ENCODE results near the gene TADA2B.
"Not testable (repeated sequence)": the region's sequence is repeated elsewhere in the genome, so short reads cannot be mapped to it uniquely, and the experiment has no call there.

Gene TADA2B

GRCh38 chr4:7068279-7068842 is 25.2 kb downstream of the TADA2B start:
- Histone ChIP-seq H3K4me1 (ENCODE audit: control insufficient read depth, insufficient read depth, low read length) (peaks cover 22% of the 10 kb centered on the region), H3K27me3 (ENCODE audit: control insufficient read depth, insufficient read depth, low read length) (no peaks in the 10 kb centered on the region), H3K36me3 (ENCODE audit: control insufficient read depth, insufficient read depth, low read length) (peaks cover 3% of the 10 kb centered on the region), H3K4me3 (ENCODE audit: low read length) (peak overlapping the region; percentile 47), H3K9me3 (ENCODE audit: control insufficient read depth, low read length) (no peaks in the 10 kb centered on the region), H3K9ac (ENCODE audit: low read length) (peak overlapping the region; percentile 73)

DNA sequence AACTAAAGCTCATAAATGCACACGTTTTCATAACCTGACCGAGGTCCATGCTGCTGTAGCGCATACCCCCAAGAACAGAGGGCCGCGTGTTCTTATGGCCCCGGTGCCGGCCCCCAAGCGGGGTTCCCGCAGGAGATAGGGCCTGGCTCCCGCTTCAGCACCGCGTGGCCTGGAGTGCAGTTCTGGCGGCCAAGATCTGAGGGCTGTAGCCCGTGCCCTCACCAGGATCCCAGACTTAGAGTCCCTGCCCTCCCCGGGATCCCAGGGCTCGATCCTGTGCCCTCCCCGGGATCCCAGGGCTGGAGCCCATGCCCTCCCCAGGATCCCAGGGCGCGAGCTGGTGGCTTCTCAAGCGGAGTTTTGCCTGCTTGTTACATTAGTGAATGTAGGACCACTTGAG is 25.7 kb downstream of the TADA2B start:
- H3K9ac ChIP-seq (ENCODE audit: low read length), result peak overlapping the region; percentile 73
- peak overlapping the region; percentile 47 for H3K4me3 ChIP-seq (ENCODE audit: low read length)
- H3K4me1 ChIP-seq (ENCODE audit: control insufficient read depth, insufficient read depth, low read length), result peaks cover 22% of the 10 kb centered on the region
- no peaks in the 10 kb centered on the region for H3K27me3 ChIP-seq (ENCODE audit: control insufficient read depth, insufficient read depth, low read length)
- H3K36me3 ChIP-seq (ENCODE audit: control insufficient read depth, insufficient read depth, low read length), result no peaks in the 10 kb centered on the region
- H3K9me3 ChIP-seq (ENCODE audit: control insufficient read depth, low read length), result no peaks in the 10 kb centered on the region

GRCh38 chr4:7070729-7071511 is 27.7 kb downstream of the TADA2B start:
- Histone ChIP-seq H3K36me3 (ENCODE audit: control insufficient read depth, insufficient read depth, low read length) (no peaks in the 10 kb centered on the region), H3K9me3 (ENCODE audit: control insufficient read depth, low read length) (no peaks in the 10 kb centered on the region), H3K4me3 (ENCODE audit: low read length) (no peak overlapping the region), H3K27me3 (ENCODE audit: control insufficient read depth, insufficient read depth, low read length) (no peaks in the 10 kb centered on the region), H3K9ac (ENCODE audit: low read length) (no peak overlapping the region), H3K4me1 (ENCODE audit: control insufficient read depth, insufficient read depth, low read length) (peaks cover 22% of the 10 kb centered on the region)

GRCh38 chr4:7073059-7073458 is 29.9 kb downstream of the TADA2B start:
- Histone ChIP-seq H3K9me3 (ENCODE audit: control insufficient read depth, low read length) (no peaks in the 10 kb centered on the region), H3K4me1 (ENCODE audit: control insufficient read depth, insufficient read depth, low read length) (peaks cover 9% of the 10 kb centered on the region), H3K27me3 (ENCODE audit: control insufficient read depth, insufficient read depth, low read length) (no peaks in the 10 kb centered on the region), H3K36me3 (ENCODE audit: control insufficient read depth, insufficient read depth, low read length) (no peaks in the 10 kb centered on the region), H3K4me3 (ENCODE audit: low read length) (no peak overlapping the region), H3K9ac (ENCODE audit: low read length) (no peak overlapping the region)

DNA sequence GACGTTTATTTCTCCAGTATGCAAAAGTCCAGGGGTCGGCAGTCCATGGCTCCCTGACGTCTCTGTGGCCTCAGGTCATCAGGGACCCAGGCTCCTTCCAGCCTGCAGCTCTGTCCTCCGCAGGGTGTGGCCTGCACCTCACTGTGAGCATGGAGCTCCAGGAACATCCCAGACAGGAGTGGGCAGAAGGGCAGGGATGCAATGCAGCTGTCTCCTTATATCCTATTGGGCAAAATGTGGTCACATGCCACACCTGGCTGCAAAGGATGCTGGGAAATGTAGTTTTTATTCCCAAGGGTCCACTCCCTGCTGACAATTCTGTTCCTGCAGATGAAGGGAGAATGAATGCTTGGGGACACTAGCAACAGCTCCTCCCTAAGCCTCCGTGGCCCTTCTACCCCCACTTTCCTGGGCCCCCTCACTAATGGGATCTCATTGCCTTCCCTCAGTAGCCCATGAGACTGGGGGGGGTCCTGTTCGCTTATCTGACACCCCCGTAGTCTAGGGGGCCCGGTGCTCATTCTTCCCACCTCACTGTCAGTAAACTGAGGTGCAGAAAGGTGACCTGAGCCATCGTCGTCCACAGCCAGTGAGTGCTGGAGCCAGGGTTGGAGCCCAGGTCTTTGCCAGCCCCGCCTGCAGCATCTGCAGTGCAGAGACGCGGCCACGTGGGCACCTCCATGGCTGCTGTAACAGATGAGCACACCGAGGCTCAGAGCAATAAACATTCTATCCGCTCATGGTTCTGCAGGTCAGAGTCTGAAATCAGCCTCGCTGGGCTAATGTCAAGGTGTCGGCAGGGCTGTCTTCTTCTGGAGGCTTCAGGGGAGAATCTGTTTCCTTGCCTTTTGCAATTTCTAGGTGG is 30.6 kb downstream of the TADA2B start:
- Histone ChIP-seq H3K9me3 (ENCODE audit: control insufficient read depth, low read length) (no peaks in the 10 kb centered on the region), H3K9ac (ENCODE audit: low read length) (no peak overlapping the region), H3K36me3 (ENCODE audit: control insufficient read depth, insufficient read depth, low read length) (no peaks in the 10 kb centered on the region), H3K27me3 (ENCODE audit: control insufficient read depth, insufficient read depth, low read length) (no peaks in the 10 kb centered on the region), H3K4me1 (ENCODE audit: control insufficient read depth, insufficient read depth, low read length) (peaks cover 5% of the 10 kb centered on the region), H3K4me3 (ENCODE audit: low read length) (no peak overlapping the region)

DNA sequence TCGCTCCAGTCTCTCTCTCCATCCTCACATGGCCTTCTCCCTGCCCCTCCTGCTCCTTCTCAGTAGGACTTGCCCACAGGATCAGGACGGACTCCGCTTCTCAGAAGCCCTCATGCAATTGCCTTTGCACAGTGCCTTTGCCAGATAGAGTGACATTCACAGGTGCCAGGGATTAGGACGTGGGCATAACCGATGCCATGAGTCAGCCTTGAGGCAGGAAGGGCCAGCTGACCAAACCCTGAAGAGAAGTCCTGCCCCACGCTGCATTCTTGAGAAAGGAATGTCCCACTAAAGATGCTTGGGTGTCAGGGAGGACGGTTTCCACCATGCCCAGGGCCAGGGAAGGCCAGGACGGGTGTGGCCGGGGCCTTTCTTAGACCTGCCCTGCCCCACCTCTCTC is 31.3 kb downstream of the TADA2B start:
- Histone ChIP-seq H3K36me3 (ENCODE audit: control insufficient read depth, insufficient read depth, low read length) (no peaks in the 10 kb centered on the region), H3K27me3 (ENCODE audit: control insufficient read depth, insufficient read depth, low read length) (no peaks in the 10 kb centered on the region), H3K4me1 (ENCODE audit: control insufficient read depth, insufficient read depth, low read length) (no peaks in the 10 kb centered on the region), H3K9me3 (ENCODE audit: control insufficient read depth, low read length) (no peaks in the 10 kb centered on the region), H3K9ac (ENCODE audit: low read length) (no peak overlapping the region), H3K4me3 (ENCODE audit: low read length) (no peak overlapping the region)

DNA sequence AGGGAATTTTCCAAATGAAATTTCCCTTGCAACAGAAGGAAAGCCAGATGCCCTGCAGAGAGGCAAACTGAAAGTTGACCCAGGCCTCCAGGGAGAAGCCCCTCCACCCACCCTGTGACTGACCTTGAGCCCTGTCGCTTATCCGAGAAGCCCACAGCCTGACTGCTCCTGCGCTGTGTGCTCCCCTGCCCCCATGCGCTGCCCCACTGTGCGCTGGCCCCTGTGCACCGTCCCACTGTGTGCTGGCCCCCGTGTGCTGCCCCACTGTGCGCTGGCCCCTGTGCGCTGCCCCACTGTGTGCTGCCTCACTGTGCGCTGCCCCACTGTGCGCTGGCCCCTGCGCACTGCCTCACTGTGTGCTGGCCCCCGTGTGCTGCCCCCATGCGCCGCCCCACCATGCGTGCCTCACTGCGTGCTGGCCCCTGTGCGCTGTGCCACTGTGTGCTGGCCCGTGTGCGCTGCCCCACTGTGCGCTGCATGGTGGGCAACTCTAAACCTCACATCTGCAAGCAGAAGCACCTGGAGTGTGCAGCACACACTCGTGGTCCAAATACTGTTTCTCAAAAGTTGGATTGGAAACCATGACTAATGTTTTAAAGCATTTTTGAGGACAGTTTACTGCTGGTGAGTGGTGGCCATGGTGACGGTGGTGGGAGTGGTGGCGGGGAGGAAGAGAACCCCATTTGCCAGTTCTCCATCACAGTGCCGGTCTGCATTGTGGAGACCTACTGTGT is 33.0 kb downstream of the TADA2B start:
- no peaks in the 10 kb centered on the region for H3K27me3 ChIP-seq (ENCODE audit: control insufficient read depth, insufficient read depth, low read length)
- no peak overlapping the region for H3K9ac ChIP-seq (ENCODE audit: low read length)
- H3K4me1 ChIP-seq (ENCODE audit: control insufficient read depth, insufficient read depth, low read length), result no peaks in the 10 kb centered on the region
- no peak overlapping the region for H3K4me3 ChIP-seq (ENCODE audit: low read length)
- H3K36me3 ChIP-seq (ENCODE audit: control insufficient read depth, insufficient read depth, low read length), result no peaks in the 10 kb centered on the region
- no peaks in the 10 kb centered on the region for H3K9me3 ChIP-seq (ENCODE audit: control insufficient read depth, low read length)

DNA sequence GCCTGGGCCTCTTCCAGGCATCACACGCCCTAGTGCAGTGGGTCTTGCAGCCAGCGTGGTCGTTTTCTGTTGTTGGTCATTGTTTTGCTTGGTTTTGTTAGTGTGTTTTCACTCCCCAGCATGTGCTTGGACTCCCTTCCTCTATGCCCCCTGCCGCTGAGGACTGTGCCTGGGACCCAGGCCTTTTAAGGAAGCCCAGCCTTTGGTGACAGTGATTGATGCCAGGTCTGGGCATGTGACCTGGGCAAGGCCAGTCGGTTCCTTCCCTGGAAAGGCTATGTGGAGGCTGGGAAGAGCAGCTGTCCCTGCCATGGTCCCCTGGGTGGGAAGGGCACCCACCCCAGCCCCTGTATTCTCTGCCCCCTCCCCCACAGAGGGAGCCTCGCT is 33.5 kb downstream of the TADA2B start:
- no peaks in the 10 kb centered on the region for H3K9me3 ChIP-seq (ENCODE audit: control insufficient read depth, low read length)
- no peaks in the 10 kb centered on the region for H3K27me3 ChIP-seq (ENCODE audit: control insufficient read depth, insufficient read depth, low read length)
- no peaks in the 10 kb centered on the region for H3K36me3 ChIP-seq (ENCODE audit: control insufficient read depth, insufficient read depth, low read length)
- peaks cover under 1% of the 10 kb centered on the region for H3K4me1 ChIP-seq (ENCODE audit: control insufficient read depth, insufficient read depth, low read length)
- no peak overlapping the region for H3K9ac ChIP-seq (ENCODE audit: low read length)
- H3K4me3 ChIP-seq (ENCODE audit: low read length), result no peak overlapping the region

GRCh38 chr4:7077371-7077770 is 34.2 kb downstream of the TADA2B start:
- Histone ChIP-seq H3K36me3 (ENCODE audit: control insufficient read depth, insufficient read depth, low read length) (no peaks in the 10 kb centered on the region), H3K4me3 (ENCODE audit: low read length) (no peak overlapping the region), H3K27me3 (ENCODE audit: control insufficient read depth, insufficient read depth, low read length) (no peaks in the 10 kb centered on the region), H3K9ac (ENCODE audit: low read length) (no peak overlapping the region), H3K4me1 (ENCODE audit: control insufficient read depth, insufficient read depth, low read length) (peaks cover 5% of the 10 kb centered on the region), H3K9me3 (ENCODE audit: control insufficient read depth, low read length) (no peaks in the 10 kb centered on the region)

- H3K36me3 ChIP-seq (ENCODE audit: control insufficient read depth, insufficient read depth, low read length), result no peaks in the 10 kb centered on the region
- H3K27me3 ChIP-seq (ENCODE audit: control insufficient read depth, insufficient read depth, low read length), result no peaks in the 10 kb centered on the region
- H3K9me3 ChIP-seq (ENCODE audit: control insufficient read depth, low read length), result no peaks in the 10 kb centered on the region
- peaks cover 5% of the 10 kb centered on the region for H3K4me1 ChIP-seq (ENCODE audit: control insufficient read depth, insufficient read depth, low read length)
- no peak overlapping the region for H3K4me3 ChIP-seq (ENCODE audit: low read length)
- no peak overlapping the region for H3K9ac ChIP-seq (ENCODE audit: low read length)
Measured at GRCh38 chr4:7078025-7078424, 34.9 kb downstream of the TADA2B start.

DNA sequence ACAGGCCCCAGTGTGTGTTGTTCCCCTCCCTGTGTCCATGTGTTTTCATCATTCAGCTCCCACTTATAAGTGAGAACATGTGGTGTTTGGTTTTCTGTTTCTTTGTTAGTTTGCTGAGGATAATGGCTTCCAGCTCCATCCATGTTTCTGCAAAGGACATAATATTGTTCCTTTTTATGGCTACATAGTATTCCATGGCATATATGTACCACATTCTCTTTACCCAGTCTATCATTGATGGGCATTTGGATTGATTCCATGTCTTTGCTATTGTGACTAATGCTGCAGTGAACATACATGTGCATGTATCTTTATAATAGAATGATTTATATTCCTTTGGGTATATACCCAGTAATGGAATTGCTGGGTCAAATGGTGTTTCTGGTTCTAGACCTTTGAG is 36.3 kb downstream of the TADA2B start:
- H3K36me3 ChIP-seq (ENCODE audit: control insufficient read depth, insufficient read depth, low read length); H3K4me3 ChIP-seq (ENCODE audit: low read length): not testable (repeated sequence)

GRCh38 chr4:7079909-7080308 is 36.7 kb downstream of the TADA2B start:
- H3K4me3 ChIP-seq (ENCODE audit: low read length); H3K27me3 ChIP-seq (ENCODE audit: control insufficient read depth, insufficient read depth, low read length); H3K9me3 ChIP-seq (ENCODE audit: control insufficient read depth, low read length); H3K9ac ChIP-seq (ENCODE audit: low read length); H3K36me3 ChIP-seq (ENCODE audit: control insufficient read depth, insufficient read depth, low read length); H3K4me1 ChIP-seq (ENCODE audit: control insufficient read depth, insufficient read depth, low read length): not testable (repeated sequence)

More for the DNA sequence above, 36.3 kb downstream of the TADA2B start:
- H3K4me1 ChIP-seq (ENCODE audit: control insufficient read depth, insufficient read depth, low read length); H3K9me3 ChIP-seq (ENCODE audit: control insufficient read depth, low read length); H3K27me3 ChIP-seq (ENCODE audit: control insufficient read depth, insufficient read depth, low read length); H3K9ac ChIP-seq (ENCODE audit: low read length): not testable (repeated sequence)
